ENCODE data around the gene NR0B2.
A peak's percentile ranks its signal among the peaks of the same experiment; 100 is the strongest.

Gene NR0B2

DNA sequence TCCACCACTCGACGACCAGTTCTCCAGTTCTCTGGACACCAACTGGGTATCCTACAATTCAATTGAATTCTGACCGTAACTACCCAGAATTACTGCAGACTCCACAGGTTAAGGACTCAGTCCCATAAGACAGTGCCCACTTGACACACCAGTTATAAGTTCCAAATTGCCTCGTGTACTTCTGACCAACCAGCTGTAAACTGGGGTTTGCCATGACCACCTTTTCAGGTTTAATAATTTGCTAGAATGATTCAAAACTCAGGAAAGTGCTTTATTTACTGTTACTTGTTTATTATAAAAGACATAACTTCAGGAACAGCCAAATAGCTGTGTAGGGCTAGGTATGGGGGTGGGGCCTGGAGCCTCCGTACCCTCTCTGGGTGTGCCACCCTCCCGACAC, 23.0 kb upstream of the NR0B2 start:
- no peak for DNase-seq (ENCODE audit: low read depth, low spot score)

DNA sequence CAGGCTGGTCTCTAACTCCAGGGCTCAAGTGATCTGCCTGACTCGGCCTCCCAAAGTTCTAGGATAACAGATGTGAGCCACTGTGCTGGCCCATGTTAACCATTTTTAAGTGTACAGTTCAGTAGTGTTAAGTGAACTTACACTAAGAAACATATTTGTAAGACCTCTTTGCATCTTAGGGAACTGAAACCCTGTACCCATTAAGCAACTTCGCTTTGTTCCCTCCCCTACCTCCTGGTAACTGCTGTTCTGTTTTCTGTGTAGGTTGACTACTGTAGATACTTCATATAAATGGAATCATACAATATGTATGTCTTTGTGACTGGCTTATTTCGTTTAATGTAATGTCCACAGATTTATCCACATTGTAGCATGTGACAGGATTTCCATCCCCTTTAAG, 18.8 kb upstream of the NR0B2 start:
- DNase-seq (ENCODE audit: low read depth, low spot score): no peak

DNA sequence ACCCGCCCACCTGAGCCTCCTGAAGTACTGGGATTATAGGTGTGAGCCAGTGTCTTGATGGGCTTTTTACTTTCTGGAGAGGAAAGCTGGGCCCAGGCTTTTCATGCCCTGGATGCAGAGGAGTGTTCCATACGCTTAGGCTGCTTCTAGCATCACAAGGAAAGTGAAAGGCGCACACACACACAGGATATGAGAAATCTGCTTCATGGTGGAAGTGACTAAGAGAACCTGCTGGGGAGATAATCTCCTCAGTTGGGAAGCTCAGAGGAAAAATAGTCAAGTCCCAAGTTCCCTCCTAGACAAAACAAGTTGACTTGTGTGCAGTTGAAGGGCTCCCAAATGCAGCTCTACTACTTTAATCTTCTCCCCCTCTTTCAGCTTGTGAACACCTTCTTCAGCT, 9.9 kb upstream of the NR0B2 start:
- DNase-seq (ENCODE audit: low read depth, low spot score): no peak

DNA sequence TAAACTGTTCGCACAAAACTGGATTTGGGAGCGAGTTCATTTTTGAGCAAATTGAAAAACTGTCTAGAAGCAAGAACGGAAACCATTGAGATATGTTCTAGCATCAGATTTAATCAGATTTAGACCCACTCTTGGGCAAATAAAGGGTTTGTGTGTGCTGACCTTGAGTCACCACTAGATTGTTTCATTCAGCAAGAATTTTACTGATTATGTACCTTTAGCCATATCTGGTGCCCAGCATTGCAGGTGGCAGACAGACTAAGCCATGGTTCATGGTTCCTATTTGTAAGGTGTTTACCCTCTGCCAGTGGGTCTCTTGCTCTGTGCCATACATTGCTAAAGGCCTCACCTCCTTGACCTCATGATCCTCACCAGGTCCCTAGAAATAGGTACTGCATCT, 9.1 kb upstream of the NR0B2 start:
- no peak for DNase-seq (ENCODE audit: low read depth, low spot score)

DNA sequence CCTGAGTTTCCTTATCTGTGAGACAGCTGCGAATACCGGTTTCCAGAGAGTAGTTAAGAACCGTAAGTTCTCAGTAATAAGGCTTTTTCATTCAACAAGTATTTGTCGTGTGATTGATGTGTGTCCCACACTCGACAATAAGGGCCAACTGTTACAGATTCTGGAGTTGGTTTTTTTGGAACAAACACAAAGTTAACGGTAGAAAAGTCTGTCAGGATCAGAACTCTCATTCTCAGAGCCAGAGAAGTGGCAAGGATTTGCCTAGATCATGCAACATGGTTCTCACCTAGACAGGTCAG, 8.6 kb upstream of the NR0B2 start:
- DNase-seq (ENCODE audit: low read depth, low spot score): no peak

DNA sequence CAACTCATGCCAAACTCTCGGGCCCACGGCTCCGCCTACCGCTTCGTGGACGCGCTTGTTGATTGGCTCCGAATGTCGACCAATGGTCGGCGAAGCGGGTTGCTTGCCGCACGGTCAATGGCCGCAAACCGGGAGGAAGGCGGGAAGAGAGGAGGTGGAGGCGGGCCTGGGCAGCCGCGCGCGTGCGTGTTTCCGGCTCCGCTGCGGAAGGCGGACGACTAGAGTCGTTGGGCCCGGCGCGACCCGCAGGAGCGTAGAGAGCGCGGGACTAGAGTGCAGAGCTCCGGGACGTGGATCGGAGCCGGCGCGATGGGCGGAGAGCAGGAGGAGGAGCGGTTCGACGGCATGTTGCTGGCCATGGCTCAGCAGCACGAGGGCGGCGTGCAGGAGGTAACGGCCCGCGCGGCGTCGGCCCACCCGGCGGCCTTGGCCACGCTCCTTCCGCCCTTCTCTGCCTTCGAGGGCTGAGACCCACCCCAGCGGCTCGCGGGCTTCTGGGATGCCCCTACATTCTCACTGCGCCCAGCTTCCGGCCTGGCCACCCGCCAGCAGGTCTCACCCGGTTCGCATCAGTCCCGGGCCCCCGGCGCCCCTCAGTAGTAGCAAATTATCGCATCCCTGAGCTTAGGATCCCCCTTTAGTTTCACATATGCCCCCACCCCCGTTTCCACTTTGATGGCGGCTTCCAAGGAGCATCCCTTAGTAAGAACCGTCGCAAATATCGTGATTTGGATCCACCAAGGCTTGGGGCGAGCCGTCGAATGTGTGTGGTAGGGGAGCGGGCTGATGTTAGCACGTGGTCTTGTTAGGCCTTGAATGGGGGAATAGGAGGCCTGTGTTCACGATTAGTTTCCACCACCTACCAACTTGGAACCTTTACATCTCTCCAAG, 8.0 kb upstream of the NR0B2 start, which contains the start of gene NUDC:
TSS of gene NUDC (plus strand) at position 204 of the 891 bp plus-strand sequence. CDS start at position 310, 106 bp downstream.
- peak; percentile 94 for DNase-seq (ENCODE audit: low read depth, low spot score)

DNA sequence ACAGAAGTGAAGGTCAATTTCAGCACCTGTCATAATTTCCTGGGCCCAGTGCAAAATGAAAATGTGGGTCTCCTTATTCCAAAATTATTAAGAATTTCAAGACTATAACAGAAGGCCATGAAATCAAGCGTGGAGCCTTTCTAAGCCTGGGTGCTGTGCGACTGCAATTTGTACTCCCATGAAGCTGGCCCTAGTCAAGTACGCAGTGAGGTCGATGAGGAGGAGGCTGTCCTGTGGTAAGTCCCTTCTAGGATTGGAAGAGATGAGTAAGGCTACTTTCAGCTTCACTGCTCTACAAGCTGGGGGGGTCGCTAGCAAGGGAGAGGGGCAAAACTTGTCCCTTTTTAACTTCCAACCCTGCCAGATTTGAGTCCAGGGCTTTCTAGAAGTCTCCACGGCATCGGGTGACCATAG, 7.4 kb upstream of the NR0B2 start:
- no peak for DNase-seq (ENCODE audit: low read depth, low spot score)

DNA sequence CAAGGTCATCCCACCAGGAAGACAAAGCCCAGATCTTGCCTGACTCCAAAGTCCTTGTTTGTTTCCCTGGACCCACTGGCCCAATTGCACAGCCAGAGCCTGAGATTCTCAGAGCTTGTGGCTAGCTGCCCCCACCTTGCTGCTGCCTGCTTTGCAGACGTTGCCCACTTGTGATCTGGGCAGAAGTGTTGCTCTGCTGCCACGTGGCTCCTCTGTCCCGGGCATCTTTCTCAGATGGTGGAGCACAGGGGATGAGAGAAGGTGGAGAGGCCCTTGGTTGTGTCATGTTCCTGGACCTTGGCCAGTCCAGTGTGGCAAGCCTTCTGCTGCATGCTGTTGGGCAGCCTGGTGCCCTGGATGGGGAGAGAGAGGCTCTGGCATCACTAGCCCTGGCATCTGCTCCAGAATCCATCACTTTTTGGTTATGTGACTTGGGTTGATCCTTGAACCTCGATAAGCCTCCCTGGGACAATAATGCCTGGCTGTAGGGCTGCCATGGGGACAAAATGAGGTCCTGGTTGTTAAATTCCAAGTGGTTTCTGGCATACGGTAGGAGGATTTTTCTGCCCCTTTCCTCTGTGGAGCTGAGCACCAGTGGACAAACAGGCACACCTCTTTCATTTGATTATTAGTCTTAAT, 1.5 kb upstream of the NR0B2 start:
- DNase-seq (ENCODE audit: low read depth, low spot score): no peak

DNA sequence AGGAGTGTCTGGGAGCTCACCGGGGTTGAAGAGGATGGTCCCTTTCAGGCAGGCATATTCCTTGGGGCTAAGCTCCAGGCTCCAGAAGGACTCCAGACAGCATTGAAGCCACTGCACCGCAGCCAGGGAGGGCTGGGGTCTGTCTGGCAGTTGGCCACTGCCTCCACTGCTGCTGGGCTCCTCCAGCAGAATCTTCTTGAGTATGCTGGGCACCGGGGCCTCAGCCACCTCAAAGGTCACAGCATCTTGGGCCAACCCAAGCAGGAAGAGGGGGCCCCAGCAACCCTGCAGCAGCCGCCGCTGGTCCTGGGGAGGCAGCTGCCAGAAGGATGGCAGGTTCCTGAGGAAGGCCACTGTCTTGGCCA, 404 bp downstream of the NR0B2 start:
- no peak for DNase-seq (ENCODE audit: low read depth, low spot score)

DNA sequence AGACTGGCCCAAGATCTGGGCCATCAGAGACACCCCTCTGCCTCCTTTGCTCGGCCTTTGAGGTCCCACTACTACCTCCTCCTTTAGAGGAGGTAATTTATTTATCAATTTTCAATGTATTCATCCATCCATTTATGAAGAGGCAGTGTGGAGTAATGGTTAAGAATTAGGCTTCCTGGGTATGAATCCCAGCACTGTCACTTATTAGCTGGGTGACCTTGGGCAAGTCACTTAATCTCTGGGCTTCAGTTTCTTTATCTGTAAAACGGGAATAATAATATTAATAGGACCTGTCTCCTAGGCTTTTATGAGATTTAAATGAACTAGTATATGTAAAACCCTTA, 1.7 kb downstream of the NR0B2 start:
- no peak for DNase-seq (ENCODE audit: low read depth, low spot score)

DNA sequence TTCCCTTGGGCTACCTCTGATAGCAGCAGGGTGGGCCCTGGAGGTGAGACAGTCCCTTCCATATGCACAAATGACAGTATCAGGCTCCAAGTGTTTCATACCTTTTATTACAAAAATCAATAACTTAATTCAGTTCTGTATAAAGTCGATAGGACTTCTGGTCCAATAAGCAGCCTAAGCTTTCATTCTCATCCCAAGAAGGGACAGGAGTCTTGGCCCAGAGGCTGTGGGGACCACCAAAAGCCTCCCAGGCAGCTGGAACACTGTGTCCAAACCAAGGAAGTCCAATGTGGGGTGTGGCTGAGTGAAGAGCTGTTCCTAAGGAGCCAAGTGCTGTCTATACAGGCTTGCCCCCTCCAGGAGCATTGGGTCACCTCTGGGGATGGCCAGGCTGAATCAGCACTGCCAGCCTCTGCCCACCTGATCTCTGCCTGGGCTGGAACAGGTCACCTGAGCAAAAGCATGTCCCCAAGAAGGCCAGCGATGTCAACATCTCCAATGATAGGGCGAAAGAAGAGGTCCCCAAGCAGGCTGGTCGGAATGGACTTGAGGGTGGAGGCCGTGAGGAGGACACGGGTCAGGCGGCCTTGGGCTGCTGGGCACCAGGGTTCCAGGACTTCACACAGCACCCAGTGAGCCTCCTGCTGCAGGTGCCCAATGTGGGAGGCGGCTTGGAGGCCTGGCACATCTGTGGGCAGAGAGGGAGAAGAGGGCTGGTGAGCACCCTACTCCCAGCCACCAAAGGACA, 2.2 kb downstream of the NR0B2 start:
- DNase-seq (ENCODE audit: low read depth, low spot score): no peak

DNA sequence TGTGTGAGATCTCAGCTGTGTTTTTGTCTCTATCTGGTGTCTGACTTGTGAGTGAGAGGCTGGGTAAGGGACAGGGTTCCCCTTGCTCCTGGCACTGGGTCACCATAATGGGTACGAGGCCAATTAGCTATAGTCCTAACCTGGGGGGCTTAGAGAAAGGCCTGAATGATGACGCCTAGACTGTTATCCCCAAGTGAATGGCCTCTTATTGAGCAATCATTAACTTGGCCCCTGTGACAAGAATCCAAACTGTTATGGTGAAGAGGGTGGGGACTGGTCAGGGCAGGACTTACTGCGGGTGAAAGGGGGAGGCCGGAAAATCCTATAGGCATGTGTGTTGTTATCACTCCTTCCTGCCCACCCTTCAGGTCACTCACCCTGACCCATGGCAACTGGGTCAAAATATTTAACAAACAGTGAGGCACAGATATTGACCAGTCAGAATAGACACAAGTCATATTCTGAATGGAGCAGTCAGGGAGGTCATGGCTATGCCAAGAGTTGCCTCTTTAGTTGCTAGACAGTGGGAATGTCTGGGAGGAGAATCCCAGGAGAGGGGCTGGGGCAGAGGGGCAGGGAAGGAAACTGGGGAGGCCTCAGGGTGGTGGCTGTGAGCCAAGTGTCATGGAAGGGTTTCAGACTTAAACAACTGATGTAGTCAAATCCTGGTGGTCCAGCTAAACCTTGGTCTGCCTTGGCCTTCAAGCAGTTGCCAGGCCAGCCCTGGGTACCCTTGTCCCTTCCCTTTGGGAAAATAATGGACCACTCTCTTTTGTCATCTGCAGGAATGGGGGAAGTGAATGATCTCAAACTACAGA, 3.2 kb downstream of the NR0B2 start:
- DNase-seq (ENCODE audit: low read depth, low spot score): no peak

DNA sequence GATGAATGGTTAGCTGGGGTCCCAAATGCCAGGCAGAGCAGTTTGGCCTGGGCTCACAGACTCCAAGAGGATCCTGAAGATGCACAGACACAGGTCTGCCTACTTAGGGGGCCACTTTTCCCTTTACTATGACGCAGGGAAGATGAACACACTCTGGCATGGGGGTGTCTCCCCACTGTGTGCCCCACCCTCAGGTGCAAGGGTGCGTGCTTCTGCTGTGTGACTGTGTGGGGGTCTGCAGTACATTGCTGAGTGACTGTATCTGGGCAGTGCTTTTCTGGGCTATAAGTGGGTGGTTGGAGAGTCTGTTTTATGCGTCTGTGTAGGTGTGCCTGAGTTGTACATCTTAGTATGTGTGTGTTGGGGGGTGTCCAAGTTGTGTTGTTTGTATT, 3.8 kb downstream of the NR0B2 start:
- DNase-seq (ENCODE audit: low read depth, low spot score): no peak

DNA sequence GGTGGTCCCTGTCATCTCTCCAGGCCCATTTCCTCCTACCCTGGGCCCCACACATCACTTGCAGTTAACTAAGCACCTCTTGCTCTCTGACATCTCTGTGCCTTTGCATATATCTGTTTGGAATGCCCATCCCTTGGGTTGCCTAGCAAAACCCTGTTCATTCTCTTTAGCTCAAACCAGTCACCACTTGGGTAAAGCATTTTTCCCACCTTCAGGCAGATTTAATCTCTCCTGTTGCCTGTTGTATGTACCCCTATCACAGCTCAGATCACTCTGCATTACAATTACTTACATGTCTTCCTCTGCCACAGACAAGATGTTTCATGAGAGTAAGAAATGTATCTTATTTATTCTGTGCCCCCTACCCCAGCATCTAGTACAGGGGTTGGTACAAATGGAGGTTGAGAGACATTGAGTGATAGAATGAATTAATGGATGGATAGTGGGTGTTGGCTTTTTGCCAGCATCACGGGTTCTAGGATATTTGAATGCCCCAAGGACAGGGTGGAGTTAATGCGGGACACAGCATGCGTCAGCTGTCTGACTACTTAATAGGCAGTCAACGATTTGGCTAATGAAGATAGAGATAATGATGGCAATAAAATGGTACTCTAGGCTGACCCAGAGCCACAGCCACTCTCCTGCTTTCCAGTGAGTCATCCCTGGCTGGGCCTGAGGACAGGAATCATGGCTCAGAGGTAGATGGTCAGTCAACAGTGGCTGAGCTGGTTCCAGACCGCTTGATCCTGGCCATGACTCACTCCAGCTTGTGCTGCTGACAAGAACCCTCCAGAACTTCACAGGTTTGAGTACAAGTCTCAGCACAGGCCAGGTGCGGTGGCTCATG, 6.5 kb downstream of the NR0B2 start:
- DNase-seq (ENCODE audit: low read depth, low spot score): no peak

DNA sequence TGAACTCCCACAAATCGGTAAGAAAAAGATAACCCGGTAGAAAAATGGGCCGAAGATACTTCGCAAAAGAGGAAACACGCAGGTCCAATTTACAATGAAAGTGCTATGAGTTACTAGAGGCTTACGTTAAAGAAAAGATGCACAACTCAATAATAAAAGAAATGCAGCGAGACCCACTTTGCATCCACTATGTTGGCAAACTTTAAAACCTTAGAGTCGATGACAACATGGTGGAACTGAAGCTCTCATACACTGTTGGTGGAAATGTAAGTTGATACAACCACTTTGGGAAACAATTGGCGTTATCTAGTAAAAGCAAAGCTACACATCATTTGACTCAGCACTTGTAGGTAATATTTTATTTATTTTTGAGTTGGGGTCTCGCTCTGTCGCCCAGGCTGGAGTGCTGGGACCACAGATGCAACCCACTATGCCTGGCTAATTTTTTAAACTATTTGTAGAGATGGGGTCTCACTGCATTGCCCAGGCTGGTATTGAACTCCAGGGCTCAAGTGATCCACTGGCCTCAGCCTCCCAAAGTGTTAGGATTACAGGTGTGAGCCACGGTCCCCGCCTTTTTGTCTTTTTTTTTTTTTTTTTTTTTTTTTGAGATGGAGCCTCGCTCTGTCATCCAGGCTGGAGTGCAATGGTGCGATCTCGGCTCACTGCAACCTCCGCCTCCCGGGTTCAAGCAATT, 12.8 kb downstream of the NR0B2 start:
- DNase-seq (ENCODE audit: low read depth, low spot score): no peak

DNA sequence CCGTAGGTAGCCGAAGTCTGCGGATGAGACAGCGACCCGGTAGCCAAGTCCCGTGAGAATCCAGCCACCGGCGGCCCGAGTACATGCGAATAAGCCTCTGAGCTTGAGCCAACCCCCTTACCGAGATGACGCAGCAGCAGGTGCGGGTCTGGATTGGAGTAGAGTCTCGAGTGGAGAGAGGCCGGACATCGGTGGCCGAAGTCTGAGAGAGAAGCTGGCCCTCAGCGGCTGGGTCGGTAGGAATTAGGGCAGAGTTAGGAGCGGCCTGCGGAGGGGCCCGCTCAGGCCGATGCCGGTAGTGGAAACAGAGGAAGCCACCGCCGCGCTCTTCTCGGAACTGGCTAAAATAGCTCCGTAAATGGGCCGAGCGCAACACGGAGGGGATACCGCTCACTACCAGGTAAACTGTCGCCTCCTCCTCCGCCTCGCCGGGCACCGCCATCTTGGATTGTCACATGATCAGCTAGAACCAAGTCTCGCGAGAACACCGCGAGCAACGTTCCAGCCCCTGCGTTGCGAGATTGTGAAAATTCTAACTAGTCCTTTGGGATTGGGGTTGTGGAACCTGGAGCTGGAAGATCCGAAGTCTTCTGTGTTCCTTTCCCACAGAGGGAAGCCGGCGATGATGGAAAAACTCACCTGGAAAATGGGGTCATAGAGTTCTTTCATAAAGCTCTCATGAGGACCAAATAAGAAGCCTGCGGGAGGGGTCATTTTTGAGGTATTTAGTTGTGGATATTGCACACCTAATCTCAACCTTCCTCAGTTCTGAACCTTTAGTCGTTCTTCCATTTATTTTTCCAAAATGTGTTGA, 13.6 kb downstream of the NR0B2 start, which contains the start of gene GPATCH3:
TSS of gene GPATCH3 (minus strand) at position 467 of the 814 bp plus-strand sequence. CDS start at position 442, 25 bp downstream.
- DNase-seq (ENCODE audit: low read depth, low spot score): peak; percentile 77

DNA sequence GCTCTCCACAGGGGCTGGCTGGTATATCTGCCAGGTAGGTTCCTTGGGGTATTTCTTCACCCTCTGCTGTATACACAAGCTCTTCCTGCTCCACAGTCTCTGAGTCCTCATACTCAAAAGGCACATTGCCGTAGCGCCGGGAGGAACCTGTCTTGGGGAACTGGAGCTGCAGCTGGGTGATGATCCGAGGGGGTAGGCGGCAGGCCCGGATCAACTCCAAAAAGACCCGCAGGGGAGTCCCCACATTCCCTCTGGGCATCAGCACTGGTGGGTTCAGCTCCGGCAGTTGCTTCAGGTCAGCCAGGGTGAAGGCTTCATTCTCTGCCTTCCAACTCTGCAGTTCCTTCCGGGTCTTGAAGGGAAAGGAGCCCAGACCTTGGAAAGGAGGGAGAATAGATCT, 16.4 kb downstream of the NR0B2 start:
- no peak for DNase-seq (ENCODE audit: low read depth, low spot score)

DNA sequence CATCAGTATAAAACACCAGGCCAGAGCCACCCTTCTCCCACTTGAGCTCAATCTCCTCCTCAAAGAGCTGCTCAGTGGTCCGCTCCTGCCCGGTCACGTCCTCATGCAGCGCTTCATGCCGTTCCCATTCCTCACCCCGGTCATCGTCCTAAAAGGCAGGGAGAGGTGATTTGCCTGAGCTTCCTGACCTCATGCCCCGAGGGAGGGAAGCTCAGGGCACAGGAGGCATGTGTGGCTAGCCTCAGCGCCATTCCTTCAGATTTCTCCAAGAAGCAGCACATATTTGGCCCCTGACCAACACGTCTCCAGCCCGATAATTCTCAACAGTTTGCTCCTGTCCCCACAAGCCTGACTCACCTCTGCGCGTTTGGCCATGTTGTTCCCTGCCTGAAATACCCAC, 19.5 kb downstream of the NR0B2 start:
- no peak for DNase-seq (ENCODE audit: low read depth, low spot score)

DNA sequence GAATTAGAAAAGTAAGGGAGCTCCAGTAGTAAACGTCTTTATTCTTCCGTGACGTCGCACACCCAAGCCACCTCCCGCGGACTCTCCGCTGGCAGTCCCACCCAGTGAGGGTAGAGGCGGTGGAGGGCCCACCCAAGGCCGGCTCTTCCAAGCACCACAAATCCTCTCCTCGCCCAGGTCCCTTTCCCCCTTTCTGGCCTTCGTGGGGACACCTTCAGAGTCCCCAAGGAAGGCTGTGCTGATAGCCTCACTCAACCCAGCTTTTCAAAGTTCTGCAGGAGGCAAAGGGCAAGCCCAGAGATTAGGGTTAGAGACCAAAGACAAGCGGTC, 23.3 kb downstream of the NR0B2 start:
- DNase-seq (ENCODE audit: low read depth, low spot score): no peak
